ENCODE results near the gene MAP3K15.

MAP3K15 gene

GRCh38 chrX:19342331-19342906 lies 172.9 kb downstream of the MAP3K15 start:
- no peak for DNase-seq

GRCh38 chrX:19334945-19335626 lies 180.2 kb downstream of the MAP3K15 start:
- DNase-seq = no peak

- no peak for DNase-seq
These were observed 182.3 kb downstream of the MAP3K15 start for GRCh38 chrX:19332983-19333382.

GRCh38 chrX:19331831-19332230 lies 183.5 kb downstream of the MAP3K15 start:
- no peak for DNase-seq

GRCh38 chrX:19326567-19326966 lies 188.7 kb downstream of the MAP3K15 start:
- DNase-seq = no peak

All from effector CD4-positive, alpha-beta T cell (primary cell).